GM12891 (cell line): Measurements from ENCODE around the gene MS4A8.

Experiments used
- PAX5 ChIP-seq: IDR thresholded peaks from 2 replicates; pipeline ENCODE4 v1.6.1; 2011; ENCODE audit warnings: low read length, moderate library complexity, mild to moderate bottlenecking; ENCODE audit not compliant: insufficient read depth, severe bottlenecking
- POLR2A ChIP-seq: IDR thresholded peaks from 2 replicates; pipeline ENCODE4 v1.6.1; 2011; ENCODE audit warnings: low read depth, low read length, control low read depth
- POLR2AphosphoS5 ChIP-seq: IDR thresholded peaks from 2 replicates; pipeline ENCODE4 v1.6.1; 2011; ENCODE audit warnings: low read depth, low read length, control low read depth
- POU2F2 ChIP-seq: IDR thresholded peaks from 2 replicates; pipeline ENCODE4 v1.6.1; 2011; ENCODE audit warnings: low read depth, mild to moderate bottlenecking, control low read depth, low read length, moderate library complexity
- TAF1 ChIP-seq: IDR thresholded peaks from 2 replicates; pipeline ENCODE4 v1.6.1; 2011; ENCODE audit warnings: low read depth, low read length, control low read depth

DNA sequence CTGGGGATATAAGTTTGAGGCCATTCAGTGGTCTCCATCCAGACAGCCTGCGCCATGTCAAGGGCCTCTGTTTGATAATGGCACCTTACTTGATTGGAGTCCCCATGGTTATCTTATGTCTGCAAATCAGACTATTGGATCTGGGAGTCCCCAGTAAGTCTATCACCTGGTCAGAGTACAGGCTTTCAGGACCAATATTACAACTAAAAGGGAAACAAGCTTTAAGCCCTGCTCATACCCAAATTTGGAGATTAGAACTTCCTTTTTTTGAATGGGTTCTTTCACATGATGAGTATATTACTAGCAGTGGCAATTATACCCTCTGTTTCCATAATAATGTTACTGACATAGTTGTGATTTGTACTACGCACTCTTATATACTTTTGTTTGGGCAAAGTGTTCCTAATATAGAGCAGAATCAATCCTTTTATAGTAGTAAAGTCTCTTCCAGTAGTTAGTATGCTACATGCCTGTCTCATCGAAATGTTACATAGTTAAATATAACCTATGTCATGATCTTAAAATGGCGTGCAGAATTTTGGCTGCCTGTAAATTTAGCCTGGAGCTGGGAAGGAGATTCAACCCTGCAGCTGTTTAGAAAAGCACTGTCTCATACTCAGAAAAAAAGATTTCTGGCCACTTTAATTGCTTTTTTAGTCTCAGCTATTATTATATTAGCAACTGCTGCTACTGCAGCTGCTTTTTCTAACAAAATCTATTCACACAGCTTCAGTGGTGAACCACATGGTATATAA, 62.2 kb downstream of the MS4A8 start:
- TF ChIP-seq POLR2AphosphoS5 (no peak), POLR2A (no peak), PAX5 (no peak), TAF1 (no peak), POU2F2 (no peak)
